Keratinocyte (primary cell): ENCODE results near the gene TMEM109. TPM values are rescaled to one million over a fixed set of nuclear protein-coding genes. Genes with fewer than 3 reads are reported as not detected.

Source experiments
- DNase-seq: peaks from one replicate; pipeline ENCODE4 v3.0.0-alpha.2; 2011; ENCODE audit warnings: low read depth, missing footprints, low spot score
- FAIRE-seq: peaks from 2 replicates; lab custom pipeline; 2011; peaks lifted over from hg19 to GRCh38; lab: Jason Lieb, UNC
- H2AFZ ChIP-seq: 2 replicates; pipeline ENCODE4 v1.6.0; 2012; ENCODE audit warnings: low read length, control low read depth, inconsistent platforms; ENCODE audit not compliant: control insufficient read depth
- H3K27ac ChIP-seq: 2 replicates; pipeline ENCODE4 v1.5.1; 2011; ENCODE audit warnings: low read length; ENCODE audit not compliant: control insufficient read depth, insufficient read depth
- H3K27me3 ChIP-seq: 3 replicates; pipeline ENCODE4 v1.6.0; 2011; ENCODE audit warnings: low read length; ENCODE audit not compliant: control insufficient read depth, insufficient read depth; ENCODE audit errors: extremely low read depth
- H3K36me3 ChIP-seq, 2 experiments: 2 replicates in 1 of 2; 3 replicates in 1 of 2; pipeline ENCODE4 v1.5.1; 2011; ENCODE audit warnings: low read length in 2 of 2, mild to moderate bottlenecking in 1 of 2; ENCODE audit not compliant: control insufficient read depth in 2 of 2, insufficient read depth in 2 of 2; ENCODE audit errors: extremely low read depth in 1 of 2
- H3K4me1 ChIP-seq: 3 replicates; pipeline ENCODE4 v1.5.1; 2011; ENCODE audit warnings: low read length; ENCODE audit not compliant: control insufficient read depth, insufficient read depth; ENCODE audit errors: extremely low read depth
- H3K4me2 ChIP-seq: 3 replicates; pipeline ENCODE4 v1.6.0; 2011; ENCODE audit warnings: low read depth, low read length; ENCODE audit not compliant: control insufficient read depth, insufficient read depth; ENCODE audit errors: extremely low read depth
- H3K4me3 ChIP-seq, 3 experiments: fragments of 200-600 bp in 1 of 3; sonication (generic) in 1 of 3; 2 replicates in 2 of 3; 3 replicates in 1 of 3; pipeline ENCODE4 v1.5.1; 2011 to 2016; ENCODE audit warnings: low read length in 3 of 3, mild to moderate bottlenecking in 3 of 3, control low read depth in 2 of 3, inconsistent platforms in 1 of 3, low read depth in 1 of 3, mixed read lengths in 1 of 3, mixed run types in 1 of 3, moderate library complexity in 1 of 3; ENCODE audit not compliant: control insufficient read depth in 2 of 3, insufficient read depth in 2 of 3; ENCODE audit errors: extremely low read depth in 1 of 3
- H3K79me2 ChIP-seq: 2 replicates; pipeline ENCODE4 v1.6.0; 2012; ENCODE audit warnings: low read length; ENCODE audit not compliant: control insufficient read depth, insufficient read depth
- H3K9ac ChIP-seq: 3 replicates; pipeline ENCODE4 v1.6.0; 2011; ENCODE audit warnings: low read length; ENCODE audit not compliant: control insufficient read depth, insufficient read depth; ENCODE audit errors: extremely low read depth
- H3K9me1 ChIP-seq: 3 replicates; pipeline ENCODE4 v1.6.0; 2011; ENCODE audit warnings: low read length; ENCODE audit not compliant: control insufficient read depth, insufficient read depth; ENCODE audit errors: extremely low read depth
- H3K9me3 ChIP-seq: 2 replicates; pipeline ENCODE4 v1.5.1; 2012; ENCODE audit warnings: low read depth, low read length; ENCODE audit not compliant: control insufficient read depth
- H4K20me1 ChIP-seq: 3 replicates; pipeline ENCODE4 v1.6.0; 2011; ENCODE audit warnings: low read length; ENCODE audit not compliant: control insufficient read depth, insufficient read depth; ENCODE audit errors: extremely low read depth
- CTCF ChIP-seq, 3 experiments: IDR thresholded peaks in 1 of 3; conservative IDR thresholded peaks in 1 of 3; optimal IDR thresholded peaks in 1 of 3; 2 replicates in 2 of 3; 3 replicates in 1 of 3; pipeline versions ENCODE3 to v1.5.1; 2011; ENCODE audit warnings: low read length in 3 of 3, mild to moderate bottlenecking in 3 of 3, moderate library complexity in 2 of 3, control low read depth in 1 of 3, inconsistent platforms in 1 of 3; ENCODE audit not compliant: insufficient read depth in 2 of 3; ENCODE audit errors: extremely low read depth in 1 of 3
- EZH2 ChIP-seq: IDR thresholded peaks from one replicate; pipeline ENCODE4 v1.6.1; 2012; ENCODE audit warnings: inconsistent platforms, mild to moderate bottlenecking, low read length, moderate library complexity
- dilution Hi-C: fragments of 300-500 bp; cut with MboI; formaldehyde crosslinking; loops from one replicate; pipeline ENCODE4 v1.7.0; 2020; ENCODE audit warnings: low sequenced_read_pairs; ENCODE audit not compliant: extremely low pct_ligation_motif_present
- polyA plus RNA-seq, 5 experiments: library from polyadenylated mRNA; depleted of rRNA in 3 of 5; stranded (reverse) in 3 of 5; stranded (forward) in 1 of 5; unstranded in 1 of 5; fragments of >200 nt; gene quantifications; 1 replicate in 1 of 5; 2 replicates in 3 of 5; 3 replicates in 1 of 5; pipeline versions ENCODE4 v1.2.1 to v1.2.3, GENCODE V29; 2011 to 2012; ENCODE audit warnings: missing spikeins in 2 of 5, low read depth in 1 of 5, low replicate concordance in 1 of 5

Gene TMEM109
- polyA plus RNA-seq, 1 donor (not counting 4 experiments of a cell fraction or from before 2014, with no cell fraction given): 25.2 TPM

- TF ChIP-seq CTCF (optimal IDR thresholded peaks at IDR 0.05 in 1 of 3, IDR thresholded peaks at IDR 0.05 in 1 of 3, conservative IDR thresholded peaks at IDR 0.05 in 1 of 3; ENCODE audit: extremely low read depth in 1 of 3, insufficient read depth in 2 of 3, low read length in 3 of 3): peak; percentile 26 to 32 (median 32)
- TF ChIP-seq EZH2: no peak
- H3K36me3 ChIP-seq: no peaks in the 10 kb centered on the region
- no peak overlapping the region for H2AFZ ChIP-seq
- H3K4me3 ChIP-seq: no peak overlapping the region
- H3K9me3 ChIP-seq: no peaks in the 10 kb centered on the region
- no peak for FAIRE-seq
- no peak for DNase-seq
- no peak overlapping the region for H3K9ac ChIP-seq
- no peaks in the 10 kb centered on the region for H4K20me1 ChIP-seq
- no peak overlapping the region for H3K27ac ChIP-seq
- no peak overlapping the region for H3K4me2 ChIP-seq
- H3K79me2 ChIP-seq: no peaks in the 10 kb centered on the region
- peaks cover 18% of the 10 kb centered on the region for H3K4me1 ChIP-seq
- dilution Hi-C loops: no loop called here
- no peaks in the 10 kb centered on the region for H3K9me1 ChIP-seq
- H3K27me3 ChIP-seq: no peaks in the 10 kb centered on the region
These were observed 30.7 kb downstream of the TMEM109 start for GRCh38 chr11:60944490-60945294.

DNA sequence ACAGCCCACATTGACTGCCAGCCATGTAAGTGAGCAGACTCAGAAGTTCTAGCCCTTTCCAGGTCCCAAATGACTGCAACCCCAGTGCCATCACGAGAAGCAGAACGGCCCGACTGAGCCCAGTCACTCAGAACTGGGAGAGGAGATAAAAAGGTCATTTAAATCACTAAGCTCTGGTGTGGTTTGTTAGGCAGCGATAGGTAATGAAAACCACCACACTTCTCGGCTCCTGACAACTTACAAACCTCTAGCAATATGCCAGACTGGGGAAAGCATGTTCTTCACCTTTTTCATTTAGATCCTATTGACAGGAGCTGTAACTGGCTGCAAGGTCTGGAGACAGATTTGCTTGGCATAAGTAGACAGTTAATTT is 31.3 kb downstream of the TMEM109 start:
- H3K4me2 ChIP-seq: no peak overlapping the region
- no peaks in the 10 kb centered on the region for H3K79me2 ChIP-seq
- H3K27me3 ChIP-seq: no peaks in the 10 kb centered on the region
- H3K27ac ChIP-seq: no peak overlapping the region
- H3K9me3 ChIP-seq: no peaks in the 10 kb centered on the region
- H3K36me3 ChIP-seq: no peaks in the 10 kb centered on the region
- H3K4me1 ChIP-seq: peaks cover 18% of the 10 kb centered on the region
- dilution Hi-C loops: no loop called here
- FAIRE-seq: no peak
- no peaks in the 10 kb centered on the region for H4K20me1 ChIP-seq
- TF ChIP-seq CTCF (optimal IDR thresholded peaks at IDR 0.05 in 1 of 3, IDR thresholded peaks at IDR 0.05 in 1 of 3, conservative IDR thresholded peaks at IDR 0.05 in 1 of 3; ENCODE audit: extremely low read depth in 1 of 3, insufficient read depth in 2 of 3, low read length in 3 of 3): no peak
- no peak for TF ChIP-seq EZH2
- no peak for DNase-seq
- no peak overlapping the region for H3K4me3 ChIP-seq
- H3K9ac ChIP-seq: no peak overlapping the region
- H3K9me1 ChIP-seq: no peaks in the 10 kb centered on the region
- no peak overlapping the region for H2AFZ ChIP-seq
